WTC11 (cell line): ENCODE results near the gene LTA4H. TPM values are rescaled to one million over a fixed set of nuclear protein-coding genes. Genes with fewer than 3 reads are reported as not detected.
"Not testable (repeated sequence)": the region's sequence is repeated elsewhere in the genome, so short reads cannot be mapped to it uniquely, and the experiment has no call there.

Experiments
- ATAC-seq: fragments of 200-7000 bp; cut with Tn5 transposase; 2 replicates; pipeline ENCODE4 v1.10.0; 2021; ENCODE audit warnings: mild to moderate bottlenecking, moderate library complexity
- CTCF ChIA-PET: fragments of 300-600 bp; sonication (Branson Sonifier 250); formaldehyde crosslinking; loops from one replicate; lab custom pipeline; 2021; ENCODE audit warnings: antibody characterized with exemption; lab: Charles Lee
- POLR2A ChIA-PET: fragments of 350-600 bp; sonication (Branson Sonifier 250); formaldehyde crosslinking; loops from one replicate; lab custom pipeline; 2021; ENCODE audit warnings: antibody characterized with exemption; lab: Charles Lee
- DNase-seq: peaks from one replicate; pipeline ENCODE4 v3.0.0; 2021; ENCODE audit warnings: low spot score
- H3K27ac Mint-ChIP-seq: 2 replicates; pipeline ENCODE4 v1.8.0; 2021; ENCODE audit warnings: mixed read lengths
- H3K27me3 Mint-ChIP-seq: 2 replicates; pipeline ENCODE4 v1.8.0; 2021; ENCODE audit warnings: low read depth, mild to moderate bottlenecking, moderate library complexity, mixed read lengths
- H3K36me3 Mint-ChIP-seq: 2 replicates; pipeline ENCODE4 v1.8.0; 2021; ENCODE audit warnings: mixed read lengths
- H3K4me1 Mint-ChIP-seq: 2 replicates; pipeline ENCODE4 v1.8.0; 2022; ENCODE audit warnings: mixed read lengths
- H3K4me3 Mint-ChIP-seq: 2 replicates; pipeline ENCODE4 v1.8.0; 2021; ENCODE audit warnings: mild to moderate bottlenecking, moderate library complexity, mixed read lengths
- H3K9me3 Mint-ChIP-seq: 2 replicates; pipeline ENCODE4 v1.8.0; 2021; ENCODE audit warnings: mixed read lengths
- ARID4B ChIP-seq: sonication (generic); formaldehyde crosslinking; IDR thresholded peaks from 2 replicates; pipeline ENCODE4 v1.8.0; 2023; ENCODE audit warnings: missing genetic modification reagents, mild to moderate bottlenecking, borderline replicate concordance
- CREB1 ChIP-seq: sonication (generic); formaldehyde crosslinking; IDR thresholded peaks from 2 replicates; pipeline ENCODE4 v1.8.0; 2023; ENCODE audit warnings: mild to moderate bottlenecking, missing genetic modification reagents
- EMX1 ChIP-seq: fragments of 250-450 bp; sonication (Bioruptor Pico); IDR thresholded peaks from 2 replicates; pipeline ENCODE4 v1.8.0; 2021; ENCODE audit warnings: mild to moderate bottlenecking
- FOXP4 ChIP-seq: sonication (generic); formaldehyde crosslinking; IDR thresholded peaks from 2 replicates; pipeline ENCODE4 v1.8.0; 2022; ENCODE audit warnings: mild to moderate bottlenecking, missing genetic modification reagents
- JUN ChIP-seq: sonication (generic); formaldehyde crosslinking; IDR thresholded peaks from 2 replicates; pipeline ENCODE4 v1.8.0; 2023; ENCODE audit warnings: mild to moderate bottlenecking, missing genetic modification reagents
- MAX ChIP-seq: sonication (generic); formaldehyde crosslinking; IDR thresholded peaks from 2 replicates; pipeline ENCODE4 v1.8.0; 2022; ENCODE audit warnings: mild to moderate bottlenecking, missing genetic modification reagents
- PRRX2 ChIP-seq: fragments of 250-450 bp; sonication (Bioruptor Pico); IDR thresholded peaks from 2 replicates; pipeline ENCODE4 v1.8.0; 2021; ENCODE audit warnings: mild to moderate bottlenecking
- RORB ChIP-seq: fragments of 250-450 bp; sonication (Bioruptor Pico); IDR thresholded peaks from 2 replicates; pipeline ENCODE4 v1.9.0; 2021; ENCODE audit warnings: mild to moderate bottlenecking
- SMAD3 ChIP-seq: sonication (generic); formaldehyde crosslinking; IDR thresholded peaks from 2 replicates; pipeline ENCODE4 v1.8.0; 2022; ENCODE audit warnings: missing genetic modification reagents, mild to moderate bottlenecking, borderline replicate concordance
- ZNF121 ChIP-seq: sonication (generic); formaldehyde crosslinking; IDR thresholded peaks from 2 replicates; pipeline ENCODE4 v1.8.0; 2023; ENCODE audit warnings: missing genetic modification reagents
- total RNA-seq: library from RNA; stranded (reverse); gene quantifications from 3 replicates; pipeline ENCODE4 v1.2.3, GENCODE V29; 2021
- TF ChIP-seq, protein P1 (sequence below): fragments of 250-450 bp; sonication (Bioruptor Pico); conservative IDR thresholded peaks from 2 replicates; pipeline ENCODE4 v1.9.0; 2021; ENCODE audit warnings: mild to moderate bottlenecking
- TF ChIP-seq, protein P2 (sequence below): sonication (generic); formaldehyde crosslinking; IDR thresholded peaks from 2 replicates; pipeline ENCODE4 v1.8.0; 2023; ENCODE audit warnings: missing genetic modification reagents
- TF ChIP-seq, protein P3 (sequence below): sonication (generic); formaldehyde crosslinking; IDR thresholded peaks from 2 replicates; pipeline ENCODE4 v1.8.1; 2023; ENCODE audit warnings: mild to moderate bottlenecking, missing genetic modification reagents
- TF ChIP-seq, protein P4 (sequence below): sonication (generic); formaldehyde crosslinking; conservative IDR thresholded peaks from 2 replicates; pipeline ENCODE4 v1.8.1; 2023; ENCODE audit warnings: mild to moderate bottlenecking, low read depth, missing genetic modification reagents, moderate library complexity

Gene LTA4H
- total RNA-seq, 1 experiment from 2014 or later: 134 TPM

DNA sequence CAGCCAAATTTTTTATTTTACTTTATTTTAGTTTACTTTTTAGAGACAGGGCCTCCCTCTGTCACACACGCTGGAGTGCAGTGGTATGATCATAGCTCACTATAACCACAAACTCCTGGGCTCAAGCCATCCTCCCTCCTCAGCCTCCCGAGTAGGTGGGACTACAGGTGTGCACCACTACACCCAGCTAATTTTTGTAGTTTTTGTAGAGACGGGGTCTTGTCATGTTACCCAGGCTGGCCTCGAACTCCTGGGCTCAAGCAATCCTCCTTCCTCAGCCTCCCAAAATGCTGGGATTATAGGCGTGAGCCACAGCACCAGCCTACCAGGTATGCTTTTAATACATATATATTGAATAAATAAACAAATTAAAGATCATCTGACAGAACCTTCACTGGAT lies 32.7 kb upstream of the LTA4H start:
- Mint-ChIP-seq H3K4me3 (no peak overlapping the region), H3K27me3 (no peaks in the 10 kb centered on the region; the same call in 1 of the 2 replicates), H3K36me3 (no peaks in the 10 kb centered on the region), H3K27ac (no peak overlapping the region), H3K9me3 (no peaks in the 10 kb centered on the region), H3K4me1 (peaks cover 16% of the 10 kb centered on the region)
- TF ChIP-seq MAX (CRISPR knock-in tag) (no peak), ZNF121 (CRISPR knock-in tag) (no peak), EMX1 (CRISPR knock-in tag) (no peak), JUN (no peak), CREB1 (CRISPR knock-in tag) (no peak)
- TF ChIP-seq, protein P1, sequence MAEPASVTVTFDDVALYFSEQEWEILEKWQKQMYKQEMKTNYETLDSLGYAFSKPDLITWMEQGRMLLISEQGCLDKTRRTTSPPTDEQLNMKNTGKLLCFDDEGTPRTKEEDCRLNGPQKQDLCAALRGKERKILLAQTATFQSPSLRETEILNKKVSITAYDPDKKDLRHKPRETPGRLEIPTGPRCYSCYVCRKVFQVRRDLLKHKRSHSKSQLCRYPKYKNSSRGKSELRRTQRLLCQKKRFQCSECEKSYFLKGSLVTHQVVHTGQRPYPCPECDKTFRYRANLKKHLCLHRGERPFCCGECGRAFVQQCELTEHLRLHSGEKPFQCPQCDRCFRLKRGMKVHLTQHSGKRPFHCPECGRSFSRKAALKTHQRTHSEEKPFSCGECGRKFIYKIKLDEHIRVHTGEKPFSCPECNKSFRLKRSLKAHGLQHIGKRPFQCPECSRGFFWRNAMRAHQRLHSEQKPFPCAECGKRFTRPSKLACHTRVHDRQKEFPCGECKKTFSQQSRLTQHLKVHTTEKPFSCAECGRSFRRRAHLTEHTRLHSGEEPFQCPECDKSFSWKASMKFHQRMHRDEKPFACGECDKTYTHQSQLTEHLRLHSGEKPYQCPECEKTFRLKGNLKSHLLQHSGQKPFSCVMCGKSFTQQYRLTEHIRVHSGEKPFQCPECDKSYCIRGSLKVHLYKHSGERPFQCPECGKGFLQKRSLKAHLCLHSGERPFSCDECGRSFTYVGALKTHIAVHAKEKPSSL (CRISPR knock-in tag): no peak
- TF ChIP-seq, protein P2, sequence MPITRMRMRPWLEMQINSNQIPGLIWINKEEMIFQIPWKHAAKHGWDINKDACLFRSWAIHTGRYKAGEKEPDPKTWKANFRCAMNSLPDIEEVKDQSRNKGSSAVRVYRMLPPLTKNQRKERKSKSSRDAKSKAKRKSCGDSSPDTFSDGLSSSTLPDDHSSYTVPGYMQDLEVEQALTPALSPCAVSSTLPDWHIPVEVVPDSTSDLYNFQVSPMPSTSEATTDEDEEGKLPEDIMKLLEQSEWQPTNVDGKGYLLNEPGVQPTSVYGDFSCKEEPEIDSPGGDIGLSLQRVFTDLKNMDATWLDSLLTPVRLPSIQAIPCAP (CRISPR knock-in tag): no peak
- POLR2A ChIA-PET: no interaction called here
- DNase-seq (no peak), ATAC-seq (no peak)
- CTCF ChIA-PET: interaction anchor here (0.9 kb wide), 1 partner anchor 147 kb away, joined by 3 read pairs; no protein-coding TSS in a partner anchor

GRCh38 chr12:96065776-96066175 lies 30.4 kb upstream of the LTA4H start:
- DNase-seq, ATAC-seq, POLR2A ChIA-PET, H3K36me3 Mint-ChIP-seq, H3K4me3 Mint-ChIP-seq, H3K9me3 Mint-ChIP-seq, H3K27me3 Mint-ChIP-seq, H3K27ac Mint-ChIP-seq: not testable (repeated sequence)
- CTCF ChIA-PET: interaction anchor here (1.1 kb wide), 1 partner anchor 149 kb away, joined by 5 read pairs; no protein-coding TSS in a partner anchor
- H3K4me1 Mint-ChIP-seq: peaks cover 17% of the 10 kb centered on the region

GRCh38 chr12:96064966-96065365 lies 29.6 kb upstream of the LTA4H start:
- H3K4me3 Mint-ChIP-seq: no peak overlapping the region
- no peaks in the 10 kb centered on the region; the same call in 1 of the 2 replicates for H3K27me3 Mint-ChIP-seq
- TF ChIP-seq, protein P3, sequence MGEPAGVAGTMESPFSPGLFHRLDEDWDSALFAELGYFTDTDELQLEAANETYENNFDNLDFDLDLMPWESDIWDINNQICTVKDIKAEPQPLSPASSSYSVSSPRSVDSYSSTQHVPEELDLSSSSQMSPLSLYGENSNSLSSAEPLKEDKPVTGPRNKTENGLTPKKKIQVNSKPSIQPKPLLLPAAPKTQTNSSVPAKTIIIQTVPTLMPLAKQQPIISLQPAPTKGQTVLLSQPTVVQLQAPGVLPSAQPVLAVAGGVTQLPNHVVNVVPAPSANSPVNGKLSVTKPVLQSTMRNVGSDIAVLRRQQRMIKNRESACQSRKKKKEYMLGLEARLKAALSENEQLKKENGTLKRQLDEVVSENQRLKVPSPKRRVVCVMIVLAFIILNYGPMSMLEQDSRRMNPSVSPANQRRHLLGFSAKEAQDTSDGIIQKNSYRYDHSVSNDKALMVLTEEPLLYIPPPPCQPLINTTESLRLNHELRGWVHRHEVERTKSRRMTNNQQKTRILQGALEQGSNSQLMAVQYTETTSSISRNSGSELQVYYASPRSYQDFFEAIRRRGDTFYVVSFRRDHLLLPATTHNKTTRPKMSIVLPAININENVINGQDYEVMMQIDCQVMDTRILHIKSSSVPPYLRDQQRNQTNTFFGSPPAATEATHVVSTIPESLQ (CRISPR knock-in tag): no peak
- no peaks in the 10 kb centered on the region for H3K36me3 Mint-ChIP-seq
- DNase-seq: no peak
- ChIA-PET CTCF (no interaction called here), POLR2A (no interaction called here)
- H3K9me3 Mint-ChIP-seq: no peaks in the 10 kb centered on the region
- no peak for ATAC-seq
- no peak overlapping the region for H3K27ac Mint-ChIP-seq
- peaks cover 11% of the 10 kb centered on the region for H3K4me1 Mint-ChIP-seq

GRCh38 chr12:96064271-96064670 lies 28.9 kb upstream of the LTA4H start:
- no peak overlapping the region for H3K4me3 Mint-ChIP-seq
- H3K27me3 Mint-ChIP-seq: no peaks in the 10 kb centered on the region; the same call in 1 of the 2 replicates
- DNase-seq (no peak), ATAC-seq (no peak)
- ChIA-PET POLR2A (no interaction called here), CTCF (interaction anchor here (1.3 kb wide), 1 partner anchor 151 kb away, joined by 5 read pairs; no protein-coding TSS in a partner anchor)
- no peaks in the 10 kb centered on the region for H3K9me3 Mint-ChIP-seq
- no peaks in the 10 kb centered on the region for H3K36me3 Mint-ChIP-seq
- peaks cover 11% of the 10 kb centered on the region for H3K4me1 Mint-ChIP-seq
- H3K27ac Mint-ChIP-seq: no peak overlapping the region
- TF ChIP-seq RORB (no peak), PRRX2 (no peak), SMAD3 (CRISPR knock-in tag) (no peak), ARID4B (CRISPR knock-in tag) (no peak), FOXP4 (no peak)
- TF ChIP-seq, protein P4, sequence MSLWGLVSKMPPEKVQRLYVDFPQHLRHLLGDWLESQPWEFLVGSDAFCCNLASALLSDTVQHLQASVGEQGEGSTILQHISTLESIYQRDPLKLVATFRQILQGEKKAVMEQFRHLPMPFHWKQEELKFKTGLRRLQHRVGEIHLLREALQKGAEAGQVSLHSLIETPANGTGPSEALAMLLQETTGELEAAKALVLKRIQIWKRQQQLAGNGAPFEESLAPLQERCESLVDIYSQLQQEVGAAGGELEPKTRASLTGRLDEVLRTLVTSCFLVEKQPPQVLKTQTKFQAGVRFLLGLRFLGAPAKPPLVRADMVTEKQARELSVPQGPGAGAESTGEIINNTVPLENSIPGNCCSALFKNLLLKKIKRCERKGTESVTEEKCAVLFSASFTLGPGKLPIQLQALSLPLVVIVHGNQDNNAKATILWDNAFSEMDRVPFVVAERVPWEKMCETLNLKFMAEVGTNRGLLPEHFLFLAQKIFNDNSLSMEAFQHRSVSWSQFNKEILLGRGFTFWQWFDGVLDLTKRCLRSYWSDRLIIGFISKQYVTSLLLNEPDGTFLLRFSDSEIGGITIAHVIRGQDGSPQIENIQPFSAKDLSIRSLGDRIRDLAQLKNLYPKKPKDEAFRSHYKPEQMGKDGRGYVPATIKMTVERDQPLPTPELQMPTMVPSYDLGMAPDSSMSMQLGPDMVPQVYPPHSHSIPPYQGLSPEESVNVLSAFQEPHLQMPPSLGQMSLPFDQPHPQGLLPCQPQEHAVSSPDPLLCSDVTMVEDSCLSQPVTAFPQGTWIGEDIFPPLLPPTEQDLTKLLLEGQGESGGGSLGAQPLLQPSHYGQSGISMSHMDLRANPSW (CRISPR knock-in tag): no peak
